Effector CD8-positive, alpha-beta T cell (primary cell): ENCODE data around the gene KRTAP4-12.
"Not testable (repeated sequence)": the region's sequence is repeated elsewhere in the genome, so short reads cannot be mapped to it uniquely, and the experiment has no call there.

Experiments
- DNase-seq: peaks from one replicate; lab custom pipeline; 2025; lab: John Stamatoyannopoulos, UW
- total RNA-seq, 4 experiments: gene quantifications; one replicate each; lab custom pipeline; 2026; lab: John Stamatoyannopoulos, UW

Gene KRTAP4-12
- 0 reads per million in 4 experiments for total RNA-seq

- DNase-seq, result not testable (repeated sequence)
These were observed at the start of gene KRTAP4-12 for GRCh38 chr17:41123991-41124371. Gene KRTAP4-12, minus strand, starts transcription at chr17:41124182. Its CDS starts 60 bp downstream, at chr17:41124122.

- no peak for DNase-seq
These were observed 47.9 kb upstream of the KRTAP4-12 start for GRCh38 chr17:41171886-41172285.

GRCh38 chr17:41168121-41168520 lies 44.1 kb upstream of the KRTAP4-12 start, which contains the start of gene KRTAP4-3:
Gene KRTAP4-3, minus strand, starts transcription at chr17:41168221. Its CDS starts 49 bp downstream, at chr17:41168172.
- no peak for DNase-seq

GRCh38 chr17:41167561-41167960 lies 43.6 kb upstream of the KRTAP4-12 start:
- DNase-seq, result no peak

GRCh38 chr17:41163828-41164227 lies 39.8 kb upstream of the KRTAP4-12 start:
- no peak for DNase-seq

GRCh38 chr17:41160648-41161047 lies 36.7 kb upstream of the KRTAP4-12 start, which contains the start of gene KRTAP4-4:
Gene KRTAP4-4, minus strand, starts transcription at chr17:41160748. Its CDS starts 57 bp downstream, at chr17:41160691.
- DNase-seq, result no peak

GRCh38 chr17:41160190-41160589 lies 36.2 kb upstream of the KRTAP4-12 start:
- not testable (repeated sequence) for DNase-seq

GRCh38 chr17:41153856-41154255 lies 29.9 kb upstream of the KRTAP4-12 start:
- no peak for DNase-seq

- no peak for DNase-seq
These were observed 27.5 kb upstream of the KRTAP4-12 start for GRCh38 chr17:41151525-41151924.

GRCh38 chr17:41150026-41150425 lies 26.0 kb upstream of the KRTAP4-12 start:
- DNase-seq, result no peak

GRCh38 chr17:41149652-41149985 lies 25.6 kb upstream of the KRTAP4-12 start, which contains the start of gene KRTAP4-5:
Gene KRTAP4-5, minus strand, starts transcription at chr17:41149825. Its CDS starts 58 bp downstream, at chr17:41149767.
- DNase-seq, result no peak

GRCh38 chr17:41148971-41149651 lies 25.1 kb upstream of the KRTAP4-12 start:
- not testable (repeated sequence) for DNase-seq

GRCh38 chr17:41147531-41148204 lies 23.7 kb upstream of the KRTAP4-12 start:
- DNase-seq, result no peak

- DNase-seq, result no peak
These were observed 21.3 kb upstream of the KRTAP4-12 start for GRCh38 chr17:41145261-41145660.

GRCh38 chr17:41144846-41145245 lies 20.9 kb upstream of the KRTAP4-12 start:
- DNase-seq, result no peak

- DNase-seq, result no peak
These were observed 17.4 kb upstream of the KRTAP4-12 start for GRCh38 chr17:41141361-41141760.

GRCh38 chr17:41140360-41141131 lies 16.6 kb upstream of the KRTAP4-12 start, which contains the start of gene KRTAP4-6:
Gene KRTAP4-6, minus strand, starts transcription at chr17:41140544. Its CDS starts 57 bp downstream, at chr17:41140487.
- no peak for DNase-seq

- DNase-seq, result not testable (repeated sequence)
These were observed 15.9 kb upstream of the KRTAP4-12 start for GRCh38 chr17:41139865-41140264.

GRCh38 chr17:41133880-41134735 lies 10.1 kb upstream of the KRTAP4-12 start:
- no peak for DNase-seq

- DNase-seq, result no peak
These were observed 8.0 kb upstream of the KRTAP4-12 start for GRCh38 chr17:41131979-41132378.

GRCh38 chr17:41127371-41127770 lies 3.4 kb upstream of the KRTAP4-12 start:
- no peak for DNase-seq
